GM18499 (cell line): ENCODE measurements around the gene IFTAP.
"Not testable (repeated sequence)": the region's sequence is repeated elsewhere in the genome, so short reads cannot be mapped to it uniquely, and the experiment has no call there.

Experiments
- ATAC-seq: cut with Tn5 transposase; IDR thresholded peaks from one replicate; pipeline ENCODE4 v1.9.1; 2021; ENCODE audit warnings: moderate number of reproducible peaks; ENCODE audit not compliant: insufficient read depth, unreplicated experiment

Gene IFTAP

DNA sequence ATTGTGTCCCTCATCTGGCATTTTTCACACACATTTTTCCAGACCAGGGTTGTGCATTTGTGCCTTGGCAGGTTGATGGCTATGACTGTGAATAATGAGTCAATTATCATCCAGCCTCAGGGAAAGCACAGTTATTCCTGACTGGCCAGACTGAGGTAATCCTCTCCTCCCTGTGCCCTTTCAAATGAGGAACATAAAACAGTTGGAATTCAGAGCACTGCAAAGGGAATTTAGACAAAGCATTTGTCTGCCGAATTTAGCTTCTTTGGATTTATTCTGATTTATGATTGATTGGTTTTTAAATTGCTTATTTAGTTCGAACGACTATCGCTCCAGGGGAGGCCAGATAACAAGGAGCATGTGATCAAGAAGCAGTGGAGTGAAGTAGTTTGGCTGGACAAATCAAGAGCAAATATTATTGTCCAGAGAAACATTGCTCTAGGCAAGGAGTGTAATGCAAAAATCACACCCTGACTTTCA lies 34.5 kb downstream of the IFTAP start:
- no peak for ATAC-seq

DNA sequence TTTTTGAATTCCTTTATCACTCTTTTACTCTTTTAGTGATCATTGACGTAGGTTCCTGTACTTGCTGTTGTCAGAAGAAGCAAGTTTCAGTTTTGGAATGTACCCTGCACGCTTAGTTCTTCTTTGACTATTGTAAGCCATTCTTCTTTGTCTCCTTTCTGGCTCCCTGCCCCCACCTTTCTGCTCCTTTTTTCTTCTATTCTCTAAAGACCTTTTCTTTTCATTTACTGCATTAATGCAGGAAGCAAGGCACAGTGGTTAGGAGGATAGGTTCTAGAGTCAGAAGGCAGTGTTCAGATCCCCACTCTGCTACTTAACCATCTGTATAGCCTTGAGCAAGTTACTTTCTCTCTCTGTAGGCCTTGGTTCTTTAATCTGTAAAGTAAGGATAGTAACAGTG lies 37.5 kb downstream of the IFTAP start:
- ATAC-seq = peak; percentile 79

DNA sequence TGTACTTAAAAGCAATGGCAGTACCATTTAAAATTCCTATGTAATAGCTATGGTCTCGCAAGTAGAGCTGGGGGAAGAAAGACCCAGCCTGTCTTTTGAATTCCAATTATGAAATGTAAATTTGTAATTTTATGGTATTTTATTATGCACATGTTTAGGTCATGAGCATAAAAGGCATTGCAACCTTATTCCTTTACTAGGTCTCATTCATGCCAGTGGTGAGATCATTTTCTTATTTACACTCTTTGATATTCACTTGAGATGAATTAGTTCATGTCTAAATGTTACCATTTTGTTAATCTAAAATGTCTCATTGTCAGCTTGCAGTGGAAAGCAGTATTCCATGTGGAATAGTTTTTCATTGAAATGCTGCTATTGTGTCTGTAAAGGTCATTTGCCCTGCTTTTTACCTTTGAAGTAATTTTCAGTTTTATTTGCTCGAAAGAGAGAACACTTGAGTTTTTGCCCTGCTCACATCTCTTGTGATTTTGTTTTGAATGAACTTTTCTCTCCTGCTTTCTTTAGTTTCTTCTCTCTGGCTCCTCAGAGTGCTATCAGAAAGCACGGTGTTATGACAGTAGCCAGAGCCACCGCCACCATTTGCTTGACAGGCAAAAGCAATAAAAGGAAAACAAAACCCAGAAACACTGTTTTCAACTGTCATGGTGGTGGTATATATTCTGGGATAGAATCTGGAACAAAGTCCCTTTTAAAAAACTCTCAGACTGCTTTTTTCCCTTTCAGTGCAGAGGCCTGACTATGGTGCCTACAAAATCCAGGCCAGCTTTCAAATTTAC lies 41.0 kb downstream of the IFTAP start:
- ATAC-seq = no peak

DNA sequence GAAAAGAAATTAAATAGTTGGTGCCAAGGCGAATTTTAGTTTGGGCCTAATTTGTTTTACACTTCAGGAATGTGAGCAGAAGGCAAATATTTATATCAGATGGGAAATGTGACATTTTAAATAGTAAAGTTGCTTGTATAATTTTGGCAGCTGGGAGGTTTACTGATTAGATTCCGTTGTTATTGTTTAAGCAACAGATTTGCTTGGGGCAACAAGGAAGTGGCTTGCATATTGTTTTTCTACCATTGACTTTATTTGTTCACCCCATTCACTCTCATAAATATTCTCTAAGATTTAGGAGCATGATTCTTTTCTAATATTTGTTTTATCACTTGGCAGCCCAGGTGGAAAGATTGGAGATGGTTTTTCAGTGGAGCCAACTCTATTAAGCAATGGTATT lies 44.3 kb downstream of the IFTAP start:
- no peak for ATAC-seq

DNA sequence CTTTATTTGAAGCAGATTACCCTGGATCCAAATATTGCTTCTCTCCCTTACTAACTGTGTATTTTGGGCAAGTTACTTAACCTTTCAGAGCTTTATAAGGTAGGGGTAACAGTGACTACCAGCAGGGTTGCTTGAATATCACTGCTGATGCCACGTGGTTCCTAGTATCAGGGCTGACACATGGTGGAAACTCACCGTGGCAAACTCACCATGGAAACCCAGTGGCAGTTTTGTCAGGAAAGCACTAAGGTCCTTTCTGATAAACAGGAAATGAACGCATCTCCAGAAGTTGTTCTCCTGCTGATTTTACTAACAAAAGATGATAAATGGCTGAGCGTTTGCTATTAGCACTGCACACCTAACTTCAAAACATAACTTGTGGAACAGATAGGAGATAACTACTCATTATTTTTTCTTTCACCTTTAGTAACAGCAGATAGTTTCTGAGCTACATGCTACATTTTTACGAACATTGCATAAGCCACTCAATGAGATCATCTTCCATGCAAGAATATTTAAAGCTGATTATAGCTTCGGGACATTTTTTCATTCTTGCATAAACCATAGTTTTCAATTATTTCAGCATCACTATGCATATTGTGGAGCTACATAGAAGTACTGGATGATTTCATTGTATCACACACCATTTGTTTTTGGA lies 63.4 kb downstream of the IFTAP start:
- no peak for ATAC-seq

DNA sequence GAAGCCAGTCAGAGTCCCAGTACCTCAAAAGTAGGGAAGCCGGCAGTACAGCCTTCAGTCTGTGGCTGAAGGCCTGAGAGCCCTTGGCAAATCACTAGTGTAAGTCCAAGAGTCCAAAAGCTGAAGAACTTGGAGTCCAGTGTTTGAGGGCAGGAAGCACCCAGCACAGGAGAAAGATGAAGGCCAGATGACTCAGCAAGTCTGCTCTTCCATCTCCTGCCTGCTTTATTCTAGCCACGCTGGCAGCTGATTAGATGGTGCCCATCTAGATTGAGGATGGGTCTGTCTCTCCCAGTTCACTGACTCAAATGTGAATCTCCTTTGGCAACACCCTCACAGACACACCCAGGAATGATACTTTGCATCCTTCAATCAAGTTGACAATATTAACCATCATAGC lies 67.1 kb downstream of the IFTAP start:
- not testable (repeated sequence) for ATAC-seq

DNA sequence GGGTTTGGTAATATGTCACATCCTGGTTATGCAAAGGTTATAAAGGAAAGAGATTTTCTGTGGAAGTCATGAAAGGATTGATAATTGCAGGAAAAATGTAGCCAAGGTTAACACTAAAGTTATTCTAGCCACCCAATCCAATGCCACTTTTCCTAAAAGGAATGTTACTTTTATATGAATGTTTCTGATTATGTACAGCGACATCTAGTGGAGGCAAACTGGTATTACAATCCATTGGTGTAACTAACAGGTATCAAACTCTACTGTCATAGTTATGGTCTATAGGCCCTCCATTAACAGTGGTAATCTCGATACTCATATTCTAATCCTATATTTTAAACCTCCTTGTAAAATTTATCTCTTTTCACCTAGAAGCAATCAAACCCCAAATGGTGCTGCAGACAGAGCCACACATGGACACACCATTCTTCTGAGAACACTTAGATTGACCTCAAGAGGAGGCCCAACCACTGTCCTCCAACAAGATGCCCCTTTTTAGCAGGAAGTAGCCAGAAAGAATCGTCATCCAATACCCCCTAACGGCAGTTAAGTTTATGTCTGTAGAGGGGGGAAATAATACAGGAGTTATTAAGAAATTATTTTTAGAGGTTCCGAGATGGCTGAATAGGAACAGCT lies 78.6 kb downstream of the IFTAP start:
- no peak for ATAC-seq

DNA sequence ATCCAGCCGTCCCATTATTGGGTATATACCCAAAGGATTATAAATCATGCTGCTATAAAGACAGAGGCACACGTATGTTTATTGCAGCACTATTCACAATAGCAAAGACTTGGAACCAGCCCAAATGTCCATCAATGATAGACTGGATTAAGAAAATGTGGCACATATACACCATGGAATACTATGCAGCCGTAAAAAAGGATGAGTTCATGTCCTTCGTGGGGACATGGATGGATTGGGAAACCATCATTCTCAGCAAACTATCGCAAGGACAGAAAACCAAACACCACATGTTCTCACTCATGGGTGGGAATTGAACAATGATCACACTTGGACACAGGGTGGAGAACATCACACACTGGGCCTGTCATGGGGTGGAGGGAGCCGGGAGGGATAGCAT lies 85.2 kb downstream of the IFTAP start:
- not testable (repeated sequence) for ATAC-seq

DNA sequence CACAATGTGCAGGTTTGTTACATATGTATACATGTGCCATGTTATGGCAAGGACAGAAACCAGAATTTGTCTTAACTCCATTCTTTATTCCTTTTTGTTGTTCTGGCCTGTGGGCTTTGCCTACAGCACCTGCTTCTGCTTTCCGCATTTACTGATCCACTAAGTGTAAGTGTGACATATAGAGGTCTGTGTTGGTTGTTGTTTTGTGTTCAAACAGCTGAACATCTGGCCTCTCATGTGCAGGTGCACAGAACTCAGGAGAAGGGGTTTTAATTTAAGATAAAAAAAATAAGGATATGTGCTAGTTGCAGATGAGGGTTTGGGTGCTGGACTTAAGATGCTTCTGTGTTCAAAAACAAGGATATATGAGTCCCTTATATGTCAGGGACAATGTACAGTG lies 89.5 kb downstream of the IFTAP start:
- no peak for ATAC-seq

DNA sequence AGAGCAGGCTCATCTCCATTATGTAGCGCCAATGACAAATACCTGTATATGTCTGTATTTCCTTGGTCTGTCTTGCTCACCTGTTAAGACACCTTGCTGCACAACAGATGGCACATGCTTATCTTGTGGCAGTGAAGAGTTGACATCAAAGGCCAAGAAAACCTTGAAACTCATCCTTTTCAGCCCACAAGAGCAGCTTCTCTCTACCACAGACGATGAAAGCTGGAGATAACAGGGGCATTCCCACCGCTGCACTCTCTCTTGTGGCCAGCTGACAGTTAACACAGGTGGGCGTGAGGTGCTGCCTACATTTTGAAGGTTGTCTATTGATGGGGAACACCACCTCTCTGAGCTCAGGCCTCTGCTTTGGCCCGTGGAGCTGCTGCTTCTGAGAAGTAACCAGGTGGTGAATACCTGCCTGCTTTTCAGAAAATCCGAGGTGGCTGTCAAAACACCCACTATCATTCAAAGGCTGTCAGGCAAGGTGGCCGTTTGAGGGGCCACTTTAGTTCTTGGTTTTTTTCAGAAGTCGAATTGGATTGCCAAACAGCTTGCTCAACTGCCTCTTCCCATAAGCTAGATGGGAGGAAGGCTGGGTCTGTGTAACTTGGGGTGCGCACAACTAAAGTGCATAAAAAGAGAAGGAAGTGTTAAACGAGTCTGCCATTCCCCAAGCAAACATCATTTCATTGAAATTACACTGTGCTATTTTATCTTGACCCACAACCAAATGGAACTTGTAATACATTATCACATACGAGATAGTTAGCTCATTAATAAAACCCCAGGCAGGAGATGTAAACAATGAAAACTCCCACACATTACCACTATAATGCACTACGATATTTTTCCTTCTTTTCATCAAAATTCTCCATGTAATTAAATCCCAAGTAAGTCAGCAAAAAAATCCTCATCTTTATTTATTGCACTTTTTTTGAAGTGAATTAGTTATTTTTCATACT lies 90.8 kb downstream of the IFTAP start:
- no peak for ATAC-seq

DNA sequence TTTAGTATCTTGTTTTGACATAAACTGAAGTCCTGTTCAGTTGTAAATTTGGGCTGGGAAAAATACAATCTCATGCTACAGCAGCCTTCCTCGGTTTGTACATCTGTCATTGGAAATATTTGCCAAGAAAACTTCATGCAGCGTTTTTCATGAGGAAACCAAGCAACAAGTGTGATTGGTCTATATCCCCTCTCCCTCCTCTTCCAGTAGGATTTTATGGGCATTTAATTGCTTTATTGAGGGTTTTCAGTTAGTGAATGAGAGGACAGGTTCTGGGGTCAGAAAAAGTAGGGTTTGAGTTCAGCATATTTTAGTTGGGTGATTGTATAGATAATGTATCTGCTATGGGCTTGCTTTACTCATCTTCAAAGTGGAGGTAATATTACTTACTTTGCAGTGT lies 93.8 kb downstream of the IFTAP start:
- ATAC-seq = no peak

DNA sequence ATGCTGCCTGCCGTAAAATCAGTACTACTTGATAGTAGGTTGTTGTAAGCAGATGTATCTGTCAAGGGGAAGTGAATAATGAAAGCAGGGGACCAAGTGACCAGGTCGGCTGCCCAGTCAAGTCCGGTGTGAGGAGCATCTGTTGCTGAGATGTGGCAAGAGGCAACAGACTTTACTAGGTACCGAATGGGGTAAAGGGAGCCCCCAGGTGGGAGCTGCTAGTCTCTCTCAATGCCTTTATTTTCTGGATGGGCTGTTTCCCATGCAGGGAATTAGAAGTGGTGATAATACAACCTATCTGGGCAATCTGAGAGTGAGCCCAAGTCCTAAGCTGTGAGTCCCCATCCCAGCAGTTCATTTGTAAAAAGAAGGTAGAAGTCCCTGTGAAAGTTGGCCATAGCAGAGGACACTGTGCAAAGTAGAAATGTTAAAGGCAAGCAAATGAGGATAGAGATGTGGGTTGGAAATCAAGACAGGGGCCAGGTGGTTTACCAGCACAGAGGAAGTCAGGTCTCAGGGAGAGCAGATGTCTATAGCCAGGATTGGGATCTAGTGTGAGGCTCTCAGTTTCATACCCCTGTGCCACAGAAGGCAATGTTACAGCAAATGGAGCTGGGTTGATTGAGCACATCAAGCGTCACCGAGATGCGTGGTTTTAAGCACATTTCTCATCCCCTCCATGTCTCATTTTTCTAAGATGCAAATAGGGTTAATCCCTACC lies 94.4 kb downstream of the IFTAP start:
- ATAC-seq = no peak

DNA sequence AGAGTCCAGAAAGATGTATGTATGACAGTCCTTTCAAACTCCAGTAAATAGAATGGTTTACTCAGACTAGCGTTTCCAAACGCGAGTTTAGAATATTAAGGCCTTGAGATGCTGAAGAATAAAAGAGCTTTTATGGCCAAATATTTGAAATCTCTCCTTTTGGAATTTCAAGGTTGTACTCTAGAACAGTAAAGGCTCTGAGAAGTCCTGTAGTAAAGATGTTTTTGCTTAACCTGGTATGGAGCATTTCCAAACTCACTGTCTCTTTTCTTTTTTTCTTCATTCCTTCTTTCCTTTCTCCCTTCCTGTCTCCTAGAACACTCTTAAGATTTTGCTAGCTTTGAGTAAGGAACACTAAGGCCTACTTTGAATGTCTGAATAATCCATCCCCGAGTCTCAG lies 95.1 kb downstream of the IFTAP start:
- no peak for ATAC-seq

DNA sequence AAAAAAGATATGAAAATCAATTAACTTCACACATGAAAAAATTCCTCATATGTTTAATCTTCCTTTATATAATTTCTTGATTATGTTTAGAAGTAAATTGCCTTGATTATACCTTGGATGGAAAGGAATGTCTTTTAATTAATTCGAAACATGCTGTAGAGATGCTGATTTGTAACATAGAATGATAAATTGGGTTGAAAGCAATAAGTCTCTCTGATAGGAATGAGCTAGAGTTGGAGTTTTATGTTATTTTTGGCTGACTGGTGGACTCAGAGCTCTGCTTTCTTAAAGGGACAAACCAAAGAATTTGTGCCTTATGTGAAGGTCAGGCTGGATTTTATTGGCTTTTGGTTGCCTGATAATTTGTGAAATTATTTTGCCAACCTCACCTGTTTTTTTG lies 98.4 kb downstream of the IFTAP start:
- no peak for ATAC-seq

DNA sequence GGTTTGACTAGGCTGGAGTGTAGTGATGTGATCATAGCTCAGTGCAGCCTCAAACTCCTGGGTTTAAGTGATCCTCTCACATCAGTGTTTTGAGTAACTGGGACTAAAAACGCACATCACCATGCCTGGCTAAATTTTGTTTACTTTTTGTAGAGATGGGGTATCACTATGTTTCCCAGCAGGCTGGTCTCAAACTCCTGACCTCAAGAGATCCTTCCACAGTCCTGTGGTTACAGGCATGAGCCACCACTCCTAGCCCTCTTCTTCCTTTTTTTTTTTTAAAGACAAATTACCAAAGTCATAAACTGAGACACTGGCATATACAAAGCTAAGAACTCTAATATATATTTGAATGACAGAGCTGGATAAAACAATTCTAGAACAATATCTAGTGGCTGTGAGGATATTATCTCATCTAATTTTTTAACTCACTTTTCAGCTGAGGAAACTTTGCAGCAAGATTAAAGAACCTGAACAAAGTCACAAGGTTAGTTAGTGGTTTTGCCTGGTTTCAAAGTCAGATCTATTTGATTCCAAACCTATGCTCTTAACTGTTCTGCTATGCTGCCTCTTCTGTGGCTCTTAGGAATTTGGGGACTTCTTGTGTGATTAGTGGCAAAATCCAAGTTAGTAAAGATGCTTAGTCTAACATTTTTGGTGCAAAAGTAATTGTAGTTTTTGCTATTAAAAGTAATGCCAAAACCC lies 99.0 kb downstream of the IFTAP start:
- no peak for ATAC-seq

DNA sequence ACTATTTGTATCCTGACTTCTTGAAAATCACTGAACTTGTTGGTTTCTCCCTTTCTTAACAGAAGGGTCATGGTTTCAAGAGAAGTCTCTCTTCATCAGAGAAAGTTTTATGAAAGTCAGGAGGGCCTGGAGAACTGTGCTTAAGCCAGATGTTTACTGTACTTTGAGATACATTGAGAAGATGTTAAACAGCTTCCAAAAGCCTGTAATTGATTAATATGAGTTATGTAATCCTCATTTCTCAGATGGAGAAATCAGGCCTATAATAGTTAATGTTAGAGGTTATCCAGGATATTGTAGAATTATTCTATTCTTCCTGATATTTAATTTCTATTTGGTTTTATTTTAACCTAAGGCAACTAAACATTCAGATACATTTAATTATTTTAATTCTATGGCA lies 100.8 kb downstream of the IFTAP start:
- ATAC-seq = no peak

DNA sequence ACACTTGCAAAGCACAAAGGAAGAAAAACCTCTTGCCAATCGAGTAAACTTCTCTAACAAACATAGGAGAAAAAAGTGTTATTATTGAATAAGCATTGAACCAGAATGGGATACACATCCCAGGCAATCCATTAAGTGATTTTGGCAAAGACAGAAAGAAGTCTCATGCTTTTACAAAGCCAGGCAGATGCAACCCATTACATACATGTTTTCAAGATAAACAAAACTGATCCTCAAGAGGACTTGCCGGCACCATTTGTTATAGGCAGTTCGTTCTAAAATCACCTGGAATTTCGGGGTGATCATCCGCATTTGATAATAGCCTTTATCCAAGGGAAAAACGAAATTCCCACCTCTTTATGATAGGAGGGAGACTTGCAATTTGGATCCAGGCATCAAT lies 101.3 kb downstream of the IFTAP start:
- ATAC-seq = no peak

DNA sequence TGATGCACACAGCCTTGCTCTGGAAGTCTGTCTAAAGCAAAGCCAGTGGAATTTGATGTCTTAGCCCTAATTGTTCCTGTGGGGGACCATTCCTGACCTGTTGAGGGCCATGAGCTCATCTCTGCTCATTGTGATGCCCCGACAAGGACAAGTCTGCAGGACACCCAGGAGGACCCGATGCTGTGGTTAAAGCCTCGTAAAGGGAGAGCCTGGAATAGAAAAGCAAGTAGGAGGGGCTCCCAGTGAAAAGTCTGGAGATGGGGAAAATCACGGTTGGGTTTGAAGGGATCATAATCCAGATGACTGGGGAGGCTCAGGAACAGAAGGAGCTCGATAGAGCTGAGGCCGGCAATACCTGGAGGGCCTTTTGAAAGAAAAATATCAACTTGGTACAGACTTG lies 102.2 kb downstream of the IFTAP start:
- ATAC-seq = no peak

DNA sequence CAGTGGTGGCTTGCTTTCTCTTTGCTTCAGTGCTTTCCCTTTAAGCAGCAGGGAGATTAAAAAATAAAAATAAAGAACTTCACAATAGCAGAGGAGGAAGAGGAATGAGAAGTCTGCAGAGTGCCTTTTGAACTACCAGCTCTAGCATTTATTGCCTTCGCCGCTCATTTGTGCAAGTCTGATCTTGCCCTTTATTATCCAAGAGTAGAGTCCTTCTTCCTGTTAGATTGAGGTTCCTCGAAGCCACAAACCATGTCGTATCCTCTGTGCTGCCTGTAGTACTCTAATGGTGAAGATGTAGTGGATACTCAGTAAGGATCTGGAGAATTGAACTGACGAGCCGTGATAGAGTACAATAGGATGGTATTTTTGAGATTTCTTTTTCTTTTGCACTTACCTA lies 105.0 kb downstream of the IFTAP start:
- no peak for ATAC-seq
